Keratinocyte (primary cell): ENCODE measurements around the gene SPAG16. TPM values are rescaled to one million over a fixed set of nuclear protein-coding genes. Genes with fewer than 3 reads are reported as not detected.

Experiments
- DNase-seq: peaks from one replicate; pipeline ENCODE4 v3.0.0-alpha.2; 2011; ENCODE audit warnings: low read depth, missing footprints, low spot score
- FAIRE-seq: peaks from 2 replicates; lab custom pipeline; 2011; peaks lifted over from hg19 to GRCh38; lab: Jason Lieb, UNC
- H2AFZ ChIP-seq: 2 replicates; pipeline ENCODE4 v1.6.0; 2012; ENCODE audit warnings: low read length, control low read depth, inconsistent platforms; ENCODE audit not compliant: control insufficient read depth
- H3K27ac ChIP-seq: 2 replicates; pipeline ENCODE4 v1.5.1; 2011; ENCODE audit warnings: low read length; ENCODE audit not compliant: control insufficient read depth, insufficient read depth
- H3K27me3 ChIP-seq: 3 replicates; pipeline ENCODE4 v1.6.0; 2011; ENCODE audit warnings: low read length; ENCODE audit not compliant: control insufficient read depth, insufficient read depth; ENCODE audit errors: extremely low read depth
- H3K36me3 ChIP-seq, 2 experiments: 2 replicates in 1 of 2; 3 replicates in 1 of 2; pipeline ENCODE4 v1.5.1; 2011; ENCODE audit warnings: low read length in 2 of 2, mild to moderate bottlenecking in 1 of 2; ENCODE audit not compliant: control insufficient read depth in 2 of 2, insufficient read depth in 2 of 2; ENCODE audit errors: extremely low read depth in 1 of 2
- H3K4me1 ChIP-seq: 3 replicates; pipeline ENCODE4 v1.5.1; 2011; ENCODE audit warnings: low read length; ENCODE audit not compliant: control insufficient read depth, insufficient read depth; ENCODE audit errors: extremely low read depth
- H3K4me2 ChIP-seq: 3 replicates; pipeline ENCODE4 v1.6.0; 2011; ENCODE audit warnings: low read depth, low read length; ENCODE audit not compliant: control insufficient read depth, insufficient read depth; ENCODE audit errors: extremely low read depth
- H3K4me3 ChIP-seq, 3 experiments: fragments of 200-600 bp in 1 of 3; sonication (generic) in 1 of 3; 2 replicates in 2 of 3; 3 replicates in 1 of 3; pipeline ENCODE4 v1.5.1; 2011 to 2016; ENCODE audit warnings: low read length in 3 of 3, mild to moderate bottlenecking in 3 of 3, control low read depth in 2 of 3, inconsistent platforms in 1 of 3, low read depth in 1 of 3, mixed read lengths in 1 of 3, mixed run types in 1 of 3, moderate library complexity in 1 of 3; ENCODE audit not compliant: control insufficient read depth in 2 of 3, insufficient read depth in 2 of 3; ENCODE audit errors: extremely low read depth in 1 of 3
- H3K79me2 ChIP-seq: 2 replicates; pipeline ENCODE4 v1.6.0; 2012; ENCODE audit warnings: low read length; ENCODE audit not compliant: control insufficient read depth, insufficient read depth
- H3K9ac ChIP-seq: 3 replicates; pipeline ENCODE4 v1.6.0; 2011; ENCODE audit warnings: low read length; ENCODE audit not compliant: control insufficient read depth, insufficient read depth; ENCODE audit errors: extremely low read depth
- H3K9me1 ChIP-seq: 3 replicates; pipeline ENCODE4 v1.6.0; 2011; ENCODE audit warnings: low read length; ENCODE audit not compliant: control insufficient read depth, insufficient read depth; ENCODE audit errors: extremely low read depth
- H3K9me3 ChIP-seq: 2 replicates; pipeline ENCODE4 v1.5.1; 2012; ENCODE audit warnings: low read depth, low read length; ENCODE audit not compliant: control insufficient read depth
- H4K20me1 ChIP-seq: 3 replicates; pipeline ENCODE4 v1.6.0; 2011; ENCODE audit warnings: low read length; ENCODE audit not compliant: control insufficient read depth, insufficient read depth; ENCODE audit errors: extremely low read depth
- EZH2 ChIP-seq: IDR thresholded peaks from one replicate; pipeline ENCODE4 v1.6.1; 2012; ENCODE audit warnings: inconsistent platforms, mild to moderate bottlenecking, low read length, moderate library complexity
- dilution Hi-C: fragments of 300-500 bp; cut with MboI; formaldehyde crosslinking; loops from one replicate; pipeline ENCODE4 v1.7.0; 2020; ENCODE audit warnings: low sequenced_read_pairs; ENCODE audit not compliant: extremely low pct_ligation_motif_present
- polyA plus RNA-seq, 5 experiments: library from polyadenylated mRNA; depleted of rRNA in 3 of 5; stranded (reverse) in 3 of 5; stranded (forward) in 1 of 5; unstranded in 1 of 5; fragments of >200 nt; gene quantifications; 1 replicate in 1 of 5; 2 replicates in 3 of 5; 3 replicates in 1 of 5; pipeline versions ENCODE4 v1.2.1 to v1.2.3, GENCODE V29; 2011 to 2012; ENCODE audit warnings: missing spikeins in 2 of 5, low read depth in 1 of 5, low replicate concordance in 1 of 5
- TF ChIP-seq, protein P1 (sequence below), 3 experiments: IDR thresholded peaks in 1 of 3; conservative IDR thresholded peaks in 1 of 3; optimal IDR thresholded peaks in 1 of 3; 2 replicates in 2 of 3; 3 replicates in 1 of 3; pipeline versions ENCODE3 to v1.5.1; 2011; ENCODE audit warnings: low read length in 3 of 3, mild to moderate bottlenecking in 3 of 3, moderate library complexity in 2 of 3, control low read depth in 1 of 3, inconsistent platforms in 1 of 3; ENCODE audit not compliant: insufficient read depth in 2 of 3; ENCODE audit errors: extremely low read depth in 1 of 3

The SPAG16 gene
- polyA plus RNA-seq, 1 donor (not counting 4 experiments of a cell fraction or from before 2014, with no cell fraction given): 19.6 TPM

- Histone ChIP-seq H4K20me1 (no peaks in the 10 kb centered on the region), H2AFZ (no peak overlapping the region), H3K9me1 (no peaks in the 10 kb centered on the region), H3K36me3 (no peaks in the 10 kb centered on the region), H3K9me3 (no peaks in the 10 kb centered on the region), H3K27ac (no peak overlapping the region), H3K9ac (no peak overlapping the region), H3K79me2 (no peaks in the 10 kb centered on the region), H3K4me2 (no peak overlapping the region), H3K4me3 (no peak overlapping the region), H3K27me3 (no peaks in the 10 kb centered on the region), H3K4me1 (no peaks in the 10 kb centered on the region)
- TF ChIP-seq EZH2: no peak
- TF ChIP-seq, protein P1, sequence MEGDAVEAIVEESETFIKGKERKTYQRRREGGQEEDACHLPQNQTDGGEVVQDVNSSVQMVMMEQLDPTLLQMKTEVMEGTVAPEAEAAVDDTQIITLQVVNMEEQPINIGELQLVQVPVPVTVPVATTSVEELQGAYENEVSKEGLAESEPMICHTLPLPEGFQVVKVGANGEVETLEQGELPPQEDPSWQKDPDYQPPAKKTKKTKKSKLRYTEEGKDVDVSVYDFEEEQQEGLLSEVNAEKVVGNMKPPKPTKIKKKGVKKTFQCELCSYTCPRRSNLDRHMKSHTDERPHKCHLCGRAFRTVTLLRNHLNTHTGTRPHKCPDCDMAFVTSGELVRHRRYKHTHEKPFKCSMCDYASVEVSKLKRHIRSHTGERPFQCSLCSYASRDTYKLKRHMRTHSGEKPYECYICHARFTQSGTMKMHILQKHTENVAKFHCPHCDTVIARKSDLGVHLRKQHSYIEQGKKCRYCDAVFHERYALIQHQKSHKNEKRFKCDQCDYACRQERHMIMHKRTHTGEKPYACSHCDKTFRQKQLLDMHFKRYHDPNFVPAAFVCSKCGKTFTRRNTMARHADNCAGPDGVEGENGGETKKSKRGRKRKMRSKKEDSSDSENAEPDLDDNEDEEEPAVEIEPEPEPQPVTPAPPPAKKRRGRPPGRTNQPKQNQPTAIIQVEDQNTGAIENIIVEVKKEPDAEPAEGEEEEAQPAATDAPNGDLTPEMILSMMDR (optimal IDR thresholded peaks at IDR 0.05 in 1 of 3, IDR thresholded peaks at IDR 0.05 in 1 of 3, conservative IDR thresholded peaks at IDR 0.05 in 1 of 3; ENCODE audit: extremely low read depth in 1 of 3, insufficient read depth in 2 of 3, low read length in 3 of 3): no peak
- dilution Hi-C loops: no loop called here
- DNase-seq (no peak), FAIRE-seq (no peak)
These were observed 793.5 kb downstream of the SPAG16 start for GRCh38 chr2:214077727-214078126.

DNA sequence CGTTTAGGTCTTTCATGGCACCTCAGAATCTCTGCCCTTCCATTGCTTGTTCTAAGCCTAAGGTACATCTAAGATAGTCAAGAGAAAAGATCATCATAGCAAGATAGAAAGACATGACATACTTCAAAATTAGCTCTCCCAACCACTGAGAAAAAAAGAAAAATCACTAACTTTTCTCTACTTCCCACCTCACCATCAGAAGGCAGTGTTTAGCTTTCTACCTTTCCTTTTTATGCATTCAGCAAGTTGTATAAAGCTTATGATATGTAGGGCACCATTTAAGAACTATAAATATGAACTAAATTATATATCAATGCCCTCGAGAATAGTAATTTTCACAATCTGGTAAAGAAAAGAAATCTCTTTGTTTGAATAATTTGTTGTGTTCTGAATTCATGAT is 794.8 kb downstream of the SPAG16 start:
- Histone ChIP-seq H3K79me2 (no peaks in the 10 kb centered on the region), H4K20me1 (no peaks in the 10 kb centered on the region), H3K27me3 (no peaks in the 10 kb centered on the region), H3K36me3 (no peaks in the 10 kb centered on the region), H3K4me3 (no peak overlapping the region), H3K9me1 (no peaks in the 10 kb centered on the region), H3K4me2 (no peak overlapping the region), H3K9ac (no peak overlapping the region), H2AFZ (no peak overlapping the region), H3K4me1 (no peaks in the 10 kb centered on the region), H3K27ac (no peak overlapping the region), H3K9me3 (no peaks in the 10 kb centered on the region)
- TF ChIP-seq, protein P1 (optimal IDR thresholded peaks at IDR 0.05 in 1 of 3, IDR thresholded peaks at IDR 0.05 in 1 of 3, conservative IDR thresholded peaks at IDR 0.05 in 1 of 3; ENCODE audit: extremely low read depth in 1 of 3, insufficient read depth in 2 of 3, low read length in 3 of 3): no peak
- no peak for TF ChIP-seq EZH2
- DNase-seq (no peak), FAIRE-seq (no peak)
- dilution Hi-C loops: no loop called here
